ENCODE results near the gene NOS3. TPM values are rescaled to one million over a fixed set of nuclear protein-coding genes. Genes with fewer than 3 reads are reported as not detected.

NOS3 gene
- total RNA-seq, 2 donors from 2014 or later = 4.0 to 4.2 TPM

DNA sequence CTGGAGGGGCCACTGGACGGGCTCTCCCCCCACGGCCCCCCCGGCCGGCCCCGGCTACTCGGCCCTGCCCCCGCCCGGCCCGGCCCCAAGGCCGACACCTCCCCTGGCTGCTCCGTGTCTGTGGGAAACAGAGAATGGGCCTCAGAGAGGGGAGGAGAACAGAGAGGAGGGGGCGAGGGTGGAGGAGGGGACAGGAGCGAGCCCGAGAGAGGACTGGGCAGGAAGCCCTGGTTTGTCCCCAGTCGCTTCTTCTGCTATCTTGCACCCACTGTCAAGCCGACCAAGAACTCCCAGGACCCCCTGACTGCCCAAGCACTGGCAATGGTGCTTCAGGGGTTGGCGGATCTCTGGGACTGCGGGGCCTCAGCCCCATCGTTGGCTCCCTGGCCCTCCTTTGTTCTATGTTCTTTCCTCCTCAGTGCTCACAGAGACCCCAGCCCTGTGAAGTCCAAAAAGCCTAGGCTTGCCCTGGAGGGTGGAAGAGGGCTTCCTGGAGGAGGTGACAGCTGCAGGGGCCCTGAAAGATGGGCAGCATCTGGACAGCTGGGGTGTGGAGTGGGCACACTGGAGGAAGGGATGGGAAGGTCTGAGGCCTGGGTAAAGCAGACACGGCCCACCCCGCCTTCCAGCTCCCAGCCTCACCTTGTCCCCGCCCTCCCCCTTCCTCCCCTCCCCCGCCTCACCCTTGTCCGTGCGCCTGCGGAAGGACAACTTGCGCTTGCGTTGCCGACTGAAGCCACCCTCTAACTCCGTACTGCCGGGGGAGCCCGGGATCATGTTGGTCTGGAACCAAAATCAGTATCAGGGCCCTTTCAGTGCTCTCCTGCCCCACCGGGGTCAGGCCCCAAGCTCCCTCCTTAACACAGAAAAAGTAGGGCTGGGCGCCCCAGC, 42.8 kb upstream of the NOS3 start:
- no peak overlapping the region for H3K9ac ChIP-seq (ENCODE audit: low read depth in 2 of 2, low read length in 2 of 2)
- no peak overlapping the region for H3K27ac ChIP-seq
- TF ChIP-seq, protein P1, sequence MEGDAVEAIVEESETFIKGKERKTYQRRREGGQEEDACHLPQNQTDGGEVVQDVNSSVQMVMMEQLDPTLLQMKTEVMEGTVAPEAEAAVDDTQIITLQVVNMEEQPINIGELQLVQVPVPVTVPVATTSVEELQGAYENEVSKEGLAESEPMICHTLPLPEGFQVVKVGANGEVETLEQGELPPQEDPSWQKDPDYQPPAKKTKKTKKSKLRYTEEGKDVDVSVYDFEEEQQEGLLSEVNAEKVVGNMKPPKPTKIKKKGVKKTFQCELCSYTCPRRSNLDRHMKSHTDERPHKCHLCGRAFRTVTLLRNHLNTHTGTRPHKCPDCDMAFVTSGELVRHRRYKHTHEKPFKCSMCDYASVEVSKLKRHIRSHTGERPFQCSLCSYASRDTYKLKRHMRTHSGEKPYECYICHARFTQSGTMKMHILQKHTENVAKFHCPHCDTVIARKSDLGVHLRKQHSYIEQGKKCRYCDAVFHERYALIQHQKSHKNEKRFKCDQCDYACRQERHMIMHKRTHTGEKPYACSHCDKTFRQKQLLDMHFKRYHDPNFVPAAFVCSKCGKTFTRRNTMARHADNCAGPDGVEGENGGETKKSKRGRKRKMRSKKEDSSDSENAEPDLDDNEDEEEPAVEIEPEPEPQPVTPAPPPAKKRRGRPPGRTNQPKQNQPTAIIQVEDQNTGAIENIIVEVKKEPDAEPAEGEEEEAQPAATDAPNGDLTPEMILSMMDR (IDR thresholded peaks at IDR 0.05) = no peak
- H3K9me3 ChIP-seq = no peaks in the 10 kb centered on the region
- intact Hi-C loops (cut with DNase I) = no loop called here
- H3K36me3 ChIP-seq = no peaks in the 10 kb centered on the region
- no peak overlapping the region for H3K4me3 ChIP-seq
- no peaks in the 10 kb centered on the region for H3K4me1 ChIP-seq
- peaks cover 8% of the 10 kb centered on the region for H3K27me3 ChIP-seq
- DNase-seq = no peak

DNA sequence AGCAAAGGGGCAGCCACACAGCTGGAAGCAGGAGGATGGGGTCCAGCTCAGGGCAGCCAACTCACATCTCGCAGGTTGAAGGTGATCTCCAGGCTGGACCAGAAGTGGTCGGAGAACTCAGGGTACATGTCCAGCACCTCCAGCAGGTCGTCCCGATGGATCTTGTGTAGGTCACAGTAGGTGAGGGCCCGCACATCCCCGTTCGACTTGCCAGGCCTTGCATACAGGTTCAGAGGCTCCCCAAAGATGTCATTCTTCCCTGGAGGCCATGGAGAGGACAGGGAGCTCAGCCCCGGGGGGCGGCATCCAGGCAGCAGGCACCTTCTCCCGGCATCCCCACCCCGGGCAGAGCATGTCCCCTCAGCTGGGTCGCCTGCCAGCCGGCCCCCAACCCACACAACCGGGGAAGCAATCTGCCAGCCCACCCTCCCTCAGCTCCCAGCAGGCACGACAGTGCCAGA, 42.0 kb upstream of the NOS3 start:
- H3K9ac ChIP-seq (ENCODE audit: low read depth in 2 of 2, low read length in 2 of 2) = no peak overlapping the region
- TF ChIP-seq, protein P1 (IDR thresholded peaks at IDR 0.05) = no peak
- H3K36me3 ChIP-seq = no peaks in the 10 kb centered on the region
- no peak overlapping the region for H3K4me3 ChIP-seq
- H3K9me3 ChIP-seq = no peaks in the 10 kb centered on the region
- H3K27ac ChIP-seq = no peak overlapping the region
- intact Hi-C loops (cut with DNase I) = no loop called here
- no peaks in the 10 kb centered on the region for H3K4me1 ChIP-seq
- DNase-seq = no peak
- peaks cover 8% of the 10 kb centered on the region for H3K27me3 ChIP-seq

DNA sequence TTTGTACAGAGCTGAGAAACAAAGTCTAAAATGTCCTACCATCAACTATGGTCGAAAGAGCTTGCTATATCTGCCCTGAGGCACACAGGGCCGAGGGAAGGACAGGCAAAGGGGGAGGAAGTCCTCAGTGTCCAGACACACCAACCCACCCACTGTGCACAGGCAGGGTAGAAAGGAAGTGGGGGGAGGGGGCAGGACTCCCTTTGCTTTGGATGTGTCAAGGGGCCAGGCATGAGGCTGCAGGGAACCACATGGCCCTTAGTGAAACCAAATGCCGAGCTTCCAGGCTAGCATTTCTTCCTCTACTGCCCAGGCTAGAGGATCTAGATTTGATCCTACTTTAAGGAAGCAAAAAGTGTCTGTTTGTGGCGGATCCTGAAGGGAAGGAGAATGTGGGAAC, 41.3 kb upstream of the NOS3 start:
- H3K36me3 ChIP-seq = no peaks in the 10 kb centered on the region
- H3K27ac ChIP-seq = no peak overlapping the region
- DNase-seq = no peak
- no peak overlapping the region for H3K9ac ChIP-seq (ENCODE audit: low read depth in 2 of 2, low read length in 2 of 2)
- TF ChIP-seq, protein P1 (IDR thresholded peaks at IDR 0.05) = no peak
- intact Hi-C loops (cut with DNase I) = no loop called here
- peaks cover 8% of the 10 kb centered on the region for H3K27me3 ChIP-seq
- H3K4me1 ChIP-seq = no peaks in the 10 kb centered on the region
- no peaks in the 10 kb centered on the region for H3K9me3 ChIP-seq
- H3K4me3 ChIP-seq = no peak overlapping the region

DNA sequence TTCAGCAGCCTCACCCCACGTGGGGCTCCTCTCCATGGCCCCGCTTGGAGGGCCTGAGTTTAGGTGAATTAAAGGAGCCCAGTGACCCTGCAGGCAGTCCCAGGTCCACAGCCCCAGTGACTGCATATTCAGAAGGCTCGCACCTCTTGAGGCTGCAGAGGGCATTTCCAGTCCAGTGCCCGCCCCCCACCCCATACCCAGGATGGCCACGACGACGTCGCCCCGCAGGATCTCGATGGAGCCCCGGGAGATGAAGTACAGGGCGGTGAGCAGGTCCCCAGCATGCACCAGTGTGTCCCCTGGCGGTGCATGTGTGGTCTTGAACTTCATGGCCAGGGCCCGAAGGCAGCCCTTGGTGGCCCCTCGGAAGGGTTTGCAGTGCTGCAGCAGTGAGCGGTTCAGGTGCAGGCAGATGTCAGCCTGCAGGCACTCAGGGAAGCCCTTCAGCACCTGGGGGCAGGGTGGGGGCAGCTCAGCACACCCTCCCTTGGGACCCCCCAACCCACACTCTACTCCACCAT, 40.8 kb upstream of the NOS3 start:
- Histone ChIP-seq H3K4me1 (no peaks in the 10 kb centered on the region), H3K9ac (ENCODE audit: low read depth in 2 of 2, low read length in 2 of 2) (no peak overlapping the region), H3K36me3 (no peaks in the 10 kb centered on the region), H3K4me3 (no peak overlapping the region), H3K9me3 (no peaks in the 10 kb centered on the region), H3K27ac (no peak overlapping the region), H3K27me3 (peaks cover 8% of the 10 kb centered on the region)
- TF ChIP-seq, protein P1 (IDR thresholded peaks at IDR 0.05) = no peak
- no peak for DNase-seq
- intact Hi-C loops (cut with DNase I) = no loop called here

DNA sequence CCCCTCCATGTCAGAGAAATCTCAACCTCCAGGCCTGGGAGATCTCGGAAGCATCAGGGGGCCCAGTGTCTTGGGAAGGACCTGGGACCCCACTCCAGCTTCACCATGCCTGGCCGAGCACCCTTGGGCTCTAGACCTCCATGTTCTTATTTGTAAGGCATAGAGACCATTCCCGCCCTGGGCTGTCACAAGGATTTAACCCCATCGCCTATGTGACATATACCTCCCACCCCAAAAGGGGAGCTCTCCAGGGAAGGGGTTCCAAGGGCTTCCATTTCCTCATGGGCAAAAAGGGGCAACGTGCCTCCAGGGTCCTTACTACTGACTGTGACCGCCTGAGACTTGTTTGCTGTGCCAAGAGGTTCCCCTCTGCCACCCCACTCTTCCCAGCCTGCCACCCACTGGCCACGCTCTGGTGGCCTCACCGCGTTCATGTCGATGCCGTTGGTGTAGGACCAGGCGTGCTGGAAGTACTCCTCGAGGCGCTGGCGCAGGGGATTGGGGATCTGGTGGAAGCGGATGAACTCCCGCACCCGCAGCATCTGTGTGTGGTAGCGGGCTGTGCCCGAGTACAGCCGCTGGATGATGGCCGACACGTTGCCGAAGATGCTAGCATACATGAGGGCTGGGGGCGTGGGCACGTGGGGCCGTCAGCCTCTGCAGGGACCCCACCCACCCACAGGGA, 40.2 kb upstream of the NOS3 start:
- no peaks in the 10 kb centered on the region for H3K9me3 ChIP-seq
- DNase-seq = no peak
- no peak overlapping the region for H3K4me3 ChIP-seq
- TF ChIP-seq, protein P1 (IDR thresholded peaks at IDR 0.05) = no peak
- no peak overlapping the region for H3K27ac ChIP-seq
- no peak overlapping the region for H3K9ac ChIP-seq (ENCODE audit: low read depth in 2 of 2, low read length in 2 of 2)
- no peaks in the 10 kb centered on the region for H3K36me3 ChIP-seq
- intact Hi-C loops (cut with DNase I) = no loop called here
- H3K4me1 ChIP-seq = no peaks in the 10 kb centered on the region
- peaks cover 8% of the 10 kb centered on the region for H3K27me3 ChIP-seq

Data from colonic mucosa (tissue), 4 donors.